ENCODE measurements around the gene ALDH6A1. TPM values are rescaled to one million over a fixed set of nuclear protein-coding genes. Genes with fewer than 3 reads are reported as not detected.

Gene ALDH6A1
- total and polyA plus RNA-seq, 2 of the 8 experiments (the other 6 are each of a cell fraction or from before 2014, with no cell fraction given): 12.1 to 28.7 TPM

DNA sequence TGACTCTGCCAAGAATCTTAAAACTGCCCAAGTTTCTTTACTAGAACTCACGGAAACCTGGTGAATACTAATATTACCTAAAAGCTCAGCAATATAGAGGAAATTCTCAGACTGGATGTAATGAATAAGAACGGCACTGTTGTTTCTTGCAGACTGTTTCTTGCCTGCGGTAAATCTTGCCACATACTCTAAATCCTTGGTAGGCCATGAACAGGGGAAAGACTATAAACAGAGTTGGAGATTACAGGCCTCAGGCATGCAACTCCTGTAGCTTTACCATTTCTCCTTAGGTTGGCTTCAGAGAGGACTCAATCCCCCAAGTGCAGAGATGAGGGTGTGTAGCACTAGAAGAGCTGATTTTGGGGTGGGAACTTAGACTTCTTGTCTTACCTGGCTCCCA lies 1.1 kb downstream of the ALDH6A1 start:
- H3K79me2 ChIP-seq (ENCODE audit: control insufficient read depth in 1 of 2, insufficient read depth in 2 of 2, low read length in 2 of 2): peaks cover 3 to 40% of the 10 kb centered on the region in 2 experiments; a peak in 3 of 4 replicates
- H3K27ac ChIP-seq (ENCODE audit: low read depth, low read length): peak overlapping the region; percentile 89
- no peak for DNase-seq (ENCODE audit: low read depth in 1 of 2, low spot score in 2 of 2)
- no peak for TF ChIP-seq CTBP2 (IDR thresholded peaks at IDR 0.05; ENCODE audit: borderline replicate concordance, insufficient read depth, insufficient read length, low read length)
- TF ChIP-seq POLR2AphosphoS5 (IDR thresholded peaks at IDR 0.05; ENCODE audit: low read depth, low read length): no peak
- TF ChIP-seq HDAC6 (IDR thresholded peaks at IDR 0.05; ENCODE audit: low read depth, low read length): no peak
- TF ChIP-seq YY1 (IDR thresholded peaks at IDR 0.05; ENCODE audit: low read depth, low read length): no peak
- TF ChIP-seq JUND (IDR thresholded peaks at IDR 0.05; ENCODE audit: low read length): no peak

More for the DNA sequence above, 1.1 kb downstream of the ALDH6A1 start:
- H3K36me3 ChIP-seq (ENCODE audit: control insufficient read depth in 2 of 4, insufficient read depth in 4 of 4, low read length in 3 of 4): no peaks in the 10 kb centered on the region
- H3K9me3 ChIP-seq (ENCODE audit: insufficient read depth in 2 of 2, low read depth in 1 of 2, low read length in 1 of 2): no peaks in the 10 kb centered on the region
- peak overlapping the region; percentile 66 to 99 (median 90) for H3K9ac ChIP-seq (replicated peaks in 1 of 4; ENCODE audit: extremely low read depth in 1 of 4, low read depth in 3 of 4, low read length in 3 of 4)
- ChIA-PET POLR2A (ENCODE audit: partially characterized antibody) (interaction anchor here (1.1 to 5.4 kb wide), 4 partner anchors 11 to 159 kb away, joined by 3 to 26 read pairs (median 4); no protein-coding TSS in a partner anchor), CTCF (ENCODE audit: partially characterized antibody) (no interaction called here)
- H2BK5ac ChIP-seq (ENCODE audit: low read depth, low read length): no peak overlapping the region
- no peak overlapping the region for H2AK5ac ChIP-seq (ENCODE audit: low read depth, low read length)
- peaks cover 7% of the 10 kb centered on the region; the same call in 1 of the 2 replicates for H3K23me2 ChIP-seq (ENCODE audit: low read depth, low read length)
- no peak overlapping the region for H2BK120ac ChIP-seq (replicated peaks; ENCODE audit: low read depth, low read length)
- no peak overlapping the region for H3K14ac ChIP-seq (ENCODE audit: insufficient read length)
- no peak overlapping the region for H4K91ac ChIP-seq (replicated peaks; ENCODE audit: insufficient read length, low read length)
- no peak overlapping the region for H3K18ac ChIP-seq (ENCODE audit: extremely low read depth, low read length)
- H3K79me1 ChIP-seq (ENCODE audit: low read depth, low read length): no peaks in the 10 kb centered on the region; the same call in 1 of the 2 replicates
- no peaks in the 10 kb centered on the region for H3K27me3 ChIP-seq (replicated peaks in 1 of 4; ENCODE audit: control insufficient read depth in 3 of 4, extremely low read depth in 1 of 4, insufficient read depth in 3 of 4, low read length in 3 of 4)
- no peak overlapping the region for H2AFZ ChIP-seq (ENCODE audit: low read length)
- H2BK12ac ChIP-seq (ENCODE audit: low read depth, low read length): no peak overlapping the region
- H2BK15ac ChIP-seq (ENCODE audit: low read length): no peak overlapping the region
- no peaks in the 10 kb centered on the region for H4K20me1 ChIP-seq (replicated peaks in 1 of 2; ENCODE audit: control insufficient read depth in 1 of 2, insufficient read depth in 2 of 2, low read length in 2 of 2)
- no peak overlapping the region for H2BK20ac ChIP-seq (ENCODE audit: low read length)
- no peak overlapping the region for H3K23ac ChIP-seq (ENCODE audit: insufficient read length)
- H4K5ac ChIP-seq (ENCODE audit: insufficient read length, low read depth, low read length): no peak overlapping the region
- 89% methylated on average over 3 of the region's 3 CpGs; no CpG with 5 or more reads in 1 of the 2 experiments for WGBS, 2 experiments (ENCODE audit: extremely low coverage in 1 of 2, insufficient coverage in 1 of 2, insufficient read length in 1 of 2, insufficient replicate concordance in 2 of 2, low coverage in 1 of 2, low lambda C conversion rate in 2 of 2, missing lambda C conversion rate in 1 of 2)
- no peak overlapping the region for H4K8ac ChIP-seq (ENCODE audit: extremely low read depth, insufficient read depth, low read length)
- H3K56ac ChIP-seq (replicated peaks; ENCODE audit: insufficient read length, low read depth, low read length): no peak overlapping the region
- no peak overlapping the region for H3K4ac ChIP-seq (replicated peaks; ENCODE audit: insufficient read length, low read depth, low read length)
- peak overlapping the region; percentile 75 to 76 for H3K4me2 ChIP-seq (ENCODE audit: insufficient read depth in 1 of 2, low read depth in 2 of 2, low read length in 2 of 2)
- peaks cover 0 to 3% (median 2%) of the 10 kb centered on the region in 4 experiments; a peak in 4 of 7 replicates for H3K4me1 ChIP-seq (replicated peaks in 1 of 4; ENCODE audit: control insufficient read depth in 3 of 4, insufficient read depth in 4 of 4, low read length in 3 of 4)
- peak overlapping the region; percentile 86 to 99 (median 91); a peak in 7 of 8 replicates for H3K4me3 ChIP-seq (ENCODE audit: extremely low read depth in 1 of 4, insufficient read depth in 2 of 4, low read depth in 3 of 4, low read length in 4 of 4)
- FAIRE-seq: no peak
